NCI-H2081 treated with DMSO at 0.1 percent for 48 hours (cell line): ENCODE data around the gene SCNN1G.
"Not testable (repeated sequence)": the region's sequence is repeated elsewhere in the genome, so short reads cannot be mapped to it uniquely, and the experiment has no call there.

Source experiments
- DNase-seq: peaks from one replicate; lab custom pipeline; 2025; lab: John Stamatoyannopoulos, UW

Gene SCNN1G

GRCh38 chr16:23182679-23183542 is at the start of gene SCNN1G:
SCNN1G (plus strand) TSS chr16:23182745; CDS start chr16:23186272, 3,527 bp downstream.
- DNase-seq = no peak

GRCh38 chr16:23132775-23133463 is 49.6 kb upstream of the SCNN1G start:
- no peak for DNase-seq

GRCh38 chr16:23134274-23134673 is 48.3 kb upstream of the SCNN1G start:
- no peak for DNase-seq

- no peak for DNase-seq
Measured at GRCh38 chr16:23137256-23137655, 45.3 kb upstream of the SCNN1G start.

- DNase-seq = no peak
Measured at GRCh38 chr16:23137818-23138217, 44.7 kb upstream of the SCNN1G start.

GRCh38 chr16:23140107-23140506 is 42.4 kb upstream of the SCNN1G start:
- no peak for DNase-seq

GRCh38 chr16:23141033-23141432 is 41.5 kb upstream of the SCNN1G start:
- no peak for DNase-seq

GRCh38 chr16:23141500-23141899 is 41.0 kb upstream of the SCNN1G start:
- DNase-seq = no peak

- no peak for DNase-seq
Measured at GRCh38 chr16:23141959-23142740, 40.4 kb upstream of the SCNN1G start.

GRCh38 chr16:23143391-23143790 is 39.2 kb upstream of the SCNN1G start:
- no peak for DNase-seq

GRCh38 chr16:23144393-23144792 is 38.2 kb upstream of the SCNN1G start:
- DNase-seq = not testable (repeated sequence)

GRCh38 chr16:23145186-23145585 is 37.4 kb upstream of the SCNN1G start:
- no peak for DNase-seq

GRCh38 chr16:23145608-23146007 is 36.9 kb upstream of the SCNN1G start:
- no peak for DNase-seq

GRCh38 chr16:23146877-23147601 is 35.5 kb upstream of the SCNN1G start:
- DNase-seq = no peak

- DNase-seq = no peak
Measured at GRCh38 chr16:23147666-23148065, 34.9 kb upstream of the SCNN1G start.

- no peak for DNase-seq
Measured at GRCh38 chr16:23148166-23148512, 34.4 kb upstream of the SCNN1G start.

GRCh38 chr16:23148513-23149266 is 33.9 kb upstream of the SCNN1G start:
- no peak for DNase-seq

GRCh38 chr16:23149267-23149992 is 33.1 kb upstream of the SCNN1G start, which contains the start of gene USP31:
USP31 (minus strand) TSS chr16:23149452; CDS start chr16:23149270, 182 bp downstream.
- peak; percentile 81 for DNase-seq

GRCh38 chr16:23149993-23150364 is 32.6 kb upstream of the SCNN1G start:
- DNase-seq = no peak

GRCh38 chr16:23152386-23153178 is 30.0 kb upstream of the SCNN1G start:
- DNase-seq = no peak
